Stimulated activated CD8-positive, alpha-beta memory T cell treated with anti-CD3 and anti-CD28 coated beads, Interleukin-2, amount 100 ng/mL, for 48 hours (primary cell): ENCODE results near the gene COL4A1.

Source experiments
- DNase-seq, 2 donors: peaks; one replicate each; pipeline ENCODE4 v3.0.0-alpha.2; 2020; ENCODE audit warnings: low read depth in 2 of 2

Gene COL4A1

GRCh38 chr13:110258876-110259631 is 47.9 kb downstream of the COL4A1 start:
- no peak for DNase-seq

GRCh38 chr13:110257408-110257807 is 49.5 kb downstream of the COL4A1 start:
- no peak for DNase-seq

- no peak for DNase-seq
Measured at GRCh38 chr13:110256126-110256905, 50.6 kb downstream of the COL4A1 start.

DNA sequence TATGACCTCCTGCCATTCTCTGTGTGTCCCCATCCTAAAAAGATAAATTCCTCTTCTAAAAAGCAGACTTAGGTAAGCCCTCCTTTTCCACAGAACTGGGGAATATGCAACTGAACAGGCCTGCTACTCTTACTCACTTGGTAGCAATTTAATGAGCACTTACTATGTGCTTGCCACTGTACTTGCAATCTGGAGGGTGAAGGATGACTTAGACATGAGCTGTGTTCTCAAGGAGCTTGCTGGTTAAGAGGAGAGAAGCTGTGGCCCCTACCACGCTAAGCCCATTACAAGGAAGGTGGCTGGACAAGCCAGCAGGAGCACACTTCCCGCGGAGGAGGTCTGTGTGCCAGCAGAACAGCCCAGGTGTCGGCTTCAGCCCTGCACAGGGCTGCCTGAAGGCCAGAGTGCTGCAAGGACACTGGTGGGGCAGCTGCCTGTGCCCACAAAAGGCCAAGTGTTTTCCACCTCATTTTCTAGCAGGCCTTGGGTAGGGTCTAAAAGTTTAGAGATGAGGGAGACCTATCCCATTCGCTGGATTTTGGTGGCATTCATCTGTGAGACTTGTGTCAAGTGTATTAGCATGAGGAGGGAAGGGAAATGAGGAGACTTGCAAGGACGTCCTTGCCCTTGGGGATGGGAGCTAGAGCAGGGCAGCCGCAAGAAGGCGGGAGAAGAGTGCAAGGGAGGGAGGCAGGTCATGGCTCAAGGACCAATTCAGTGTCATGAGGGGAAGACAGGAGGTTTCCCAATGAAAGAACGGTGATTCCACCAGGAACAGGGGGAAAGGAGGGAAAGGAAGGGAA is 52.0 kb downstream of the COL4A1 start:
- no peak for DNase-seq

DNA sequence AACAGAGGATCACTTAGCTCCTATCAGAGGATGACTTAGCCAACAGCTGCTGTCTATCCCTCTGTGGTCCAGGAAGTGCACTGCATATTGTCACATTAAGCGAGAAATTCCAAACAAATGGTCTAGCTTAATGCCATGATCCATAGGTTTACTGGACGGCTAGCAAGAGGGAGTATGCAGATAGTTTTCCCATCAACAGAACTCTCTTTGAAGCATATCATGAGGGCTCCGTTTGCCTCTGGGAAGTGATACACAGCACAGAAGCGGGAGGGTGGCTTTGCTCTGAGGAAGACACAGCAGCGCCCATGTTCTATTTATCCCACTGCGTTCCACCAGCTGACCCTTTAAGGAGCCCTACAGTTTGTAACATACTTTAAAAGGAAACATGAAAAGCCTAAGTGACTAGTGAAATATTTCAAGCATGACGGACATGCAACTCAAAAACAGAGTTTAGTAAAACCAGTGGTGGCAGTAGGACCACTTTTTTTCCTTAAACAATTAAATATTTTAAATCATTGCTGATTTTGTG is 52.7 kb downstream of the COL4A1 start:
- DNase-seq = no peak

- DNase-seq = no peak
Measured at GRCh38 chr13:110251193-110251819, 55.7 kb downstream of the COL4A1 start.

DNA sequence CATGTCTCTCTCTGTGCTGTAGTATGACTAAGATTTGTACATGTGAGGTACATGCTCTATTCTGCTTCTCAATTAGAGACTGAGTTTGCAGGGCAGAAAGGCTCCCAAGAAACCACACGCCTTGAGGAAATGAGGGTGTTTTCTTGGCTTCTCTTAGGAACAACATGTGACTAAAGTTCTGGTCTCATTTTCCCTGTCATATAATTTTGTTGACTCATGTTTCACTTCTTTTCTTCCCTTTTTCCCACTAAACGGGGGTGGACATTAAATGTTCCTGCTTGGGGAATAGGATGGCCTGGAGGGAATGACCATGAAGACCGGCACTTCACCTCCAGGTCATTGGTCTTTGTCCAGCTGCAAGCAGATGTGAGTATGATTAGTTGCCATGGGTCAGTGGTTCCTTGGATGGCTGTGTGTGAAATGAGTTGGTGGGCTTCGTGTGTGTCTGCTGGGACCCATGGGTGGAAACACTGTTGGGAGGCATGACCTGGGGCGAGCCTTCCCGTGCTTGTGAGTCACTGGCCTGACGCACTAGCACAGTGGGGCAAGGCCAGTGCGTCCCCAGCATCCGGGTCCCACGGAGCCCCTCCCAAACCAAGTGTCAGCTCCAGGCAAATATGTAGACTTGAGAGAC is 56.6 kb downstream of the COL4A1 start:
- no peak for DNase-seq

DNA sequence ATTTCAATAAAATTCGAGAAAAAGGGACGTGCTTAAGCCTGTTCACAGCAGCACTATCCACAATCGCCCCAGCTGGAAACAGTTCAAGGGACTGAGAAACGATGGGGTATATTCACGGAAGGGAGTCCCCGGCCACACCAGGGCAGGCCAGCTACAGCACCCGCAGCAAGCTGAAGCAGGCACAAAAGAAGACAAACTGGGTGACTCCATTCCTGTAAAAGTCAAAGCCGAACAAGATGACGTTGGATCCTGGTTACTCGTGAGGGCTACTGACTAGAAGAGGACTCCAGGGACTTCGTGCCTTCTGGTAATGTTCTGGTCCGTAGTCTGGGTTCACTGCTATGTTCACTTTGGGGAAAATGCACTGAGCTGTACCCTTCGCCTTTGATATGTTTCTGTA is 57.6 kb downstream of the COL4A1 start:
- no peak for DNase-seq

DNA sequence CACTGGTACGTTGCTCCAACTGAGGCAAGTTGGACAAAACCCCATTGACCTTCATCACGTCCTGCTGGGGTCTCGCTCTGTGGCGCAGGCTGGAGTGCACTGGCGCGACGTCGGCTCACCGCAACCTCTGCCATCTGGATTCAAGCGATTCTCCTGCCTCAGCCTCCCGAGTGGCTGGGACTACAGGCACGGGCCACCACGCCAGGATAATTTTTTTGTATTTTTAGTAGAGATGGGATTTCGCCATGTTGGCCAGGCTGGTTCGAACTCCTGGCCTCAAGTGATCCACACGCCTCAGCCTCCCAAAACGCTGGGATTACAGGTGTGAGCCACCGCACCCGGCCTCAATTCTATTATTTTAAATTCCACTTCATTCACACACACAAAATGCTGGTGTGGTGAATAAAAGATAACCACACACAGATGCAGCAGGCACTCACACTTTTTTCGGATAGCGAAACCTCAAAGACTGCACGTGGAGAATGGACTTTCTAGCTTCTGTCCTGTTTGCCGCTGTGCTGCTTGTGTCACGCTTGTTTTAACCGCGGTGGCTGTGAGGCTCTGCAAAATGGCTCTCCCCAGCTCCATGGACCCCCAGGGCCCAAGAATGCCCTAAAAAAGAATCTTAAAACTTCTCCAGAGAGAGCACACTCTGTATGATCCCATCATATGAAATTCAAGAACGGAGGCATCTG is 58.4 kb downstream of the COL4A1 start:
- DNase-seq = no peak

DNA sequence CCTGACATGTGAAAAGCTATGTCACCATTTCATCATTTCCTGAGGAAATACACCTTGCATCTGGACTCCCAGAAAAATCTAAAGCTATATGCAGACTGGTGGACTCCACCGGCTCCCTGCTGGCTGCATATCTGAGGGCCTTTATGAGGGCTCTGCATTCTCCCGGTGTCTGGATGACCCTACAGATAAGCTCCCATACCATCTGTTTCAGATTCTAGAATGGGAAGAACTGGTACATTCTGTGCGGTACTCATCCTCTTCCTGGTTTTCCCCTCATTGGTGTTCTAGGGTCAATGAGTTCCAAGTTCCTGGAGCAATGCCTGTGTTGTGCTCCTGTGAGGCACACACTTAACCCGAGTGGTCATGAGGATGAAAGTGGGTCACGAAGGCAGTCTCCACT is 60.4 kb downstream of the COL4A1 start:
- no peak for DNase-seq

DNA sequence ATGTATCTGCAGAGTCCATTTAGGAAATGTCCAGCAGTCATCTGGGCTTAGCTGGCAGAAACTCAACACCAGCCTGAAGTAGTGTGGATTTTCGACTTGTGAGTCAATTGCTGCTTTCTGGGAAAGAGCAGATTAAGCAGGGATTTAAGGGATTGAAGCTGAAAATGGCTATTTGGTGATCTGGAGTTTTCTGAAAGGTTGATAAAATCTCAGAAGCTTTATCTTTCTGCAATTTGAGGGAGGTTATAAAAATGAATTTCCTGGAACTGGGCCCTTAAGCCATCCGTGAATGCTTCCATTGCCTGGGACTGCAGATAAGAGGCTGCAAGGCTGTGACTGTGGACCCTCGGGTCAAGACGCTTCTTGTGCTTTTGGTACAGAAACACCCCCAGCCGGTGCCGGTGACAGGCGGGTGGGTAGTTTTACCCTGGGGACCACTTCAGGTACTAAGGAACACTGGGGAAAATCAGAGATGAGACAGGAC is 61.5 kb downstream of the COL4A1 start:
- DNase-seq = no peak

DNA sequence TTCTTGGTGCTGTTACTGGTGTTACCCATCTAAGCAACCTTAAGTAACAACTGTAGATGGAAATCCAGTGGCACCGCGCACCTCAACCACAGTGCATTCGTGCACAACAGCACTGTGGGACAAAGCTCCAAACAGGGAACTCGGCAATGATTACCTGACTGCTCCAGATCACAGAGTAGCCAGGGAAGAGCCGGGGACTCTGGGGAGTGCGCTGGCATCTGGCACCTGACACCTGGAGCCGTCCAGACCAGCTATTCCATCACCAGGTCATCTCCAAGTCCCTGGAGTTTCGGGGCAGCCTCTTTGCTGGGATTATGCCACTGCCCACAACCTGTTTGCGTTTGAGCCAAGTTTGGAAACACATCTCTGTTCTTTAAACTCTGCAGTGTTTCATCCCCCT is 62.0 kb downstream of the COL4A1 start:
- no peak for DNase-seq

GRCh38 chr13:110244071-110244830 is 62.7 kb downstream of the COL4A1 start:
- DNase-seq = no peak

DNA sequence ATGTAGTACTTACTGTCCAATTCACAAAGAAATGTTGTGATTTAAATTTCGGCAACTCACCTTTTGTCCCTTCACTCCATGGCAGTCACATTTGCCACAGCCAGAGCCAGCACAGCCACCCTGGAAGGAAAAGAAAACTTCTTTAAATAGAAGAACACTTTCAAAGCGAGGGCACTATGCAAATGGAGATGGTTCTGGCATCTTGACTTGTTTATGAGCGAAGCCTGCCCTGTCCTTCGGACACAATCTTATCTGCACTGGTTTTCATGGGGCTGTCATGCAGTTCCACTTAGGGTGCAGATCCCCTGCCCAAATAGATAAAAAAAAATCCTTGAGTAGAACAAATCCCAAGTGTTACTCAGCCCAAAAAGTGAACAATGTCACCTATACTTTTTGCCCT is 64.3 kb downstream of the COL4A1 start:
- DNase-seq = no peak

- no peak for DNase-seq
Measured at GRCh38 chr13:110240943-110241342, 66.0 kb downstream of the COL4A1 start.

- no peak for DNase-seq
Measured at GRCh38 chr13:110240352-110240751, 66.6 kb downstream of the COL4A1 start.

DNA sequence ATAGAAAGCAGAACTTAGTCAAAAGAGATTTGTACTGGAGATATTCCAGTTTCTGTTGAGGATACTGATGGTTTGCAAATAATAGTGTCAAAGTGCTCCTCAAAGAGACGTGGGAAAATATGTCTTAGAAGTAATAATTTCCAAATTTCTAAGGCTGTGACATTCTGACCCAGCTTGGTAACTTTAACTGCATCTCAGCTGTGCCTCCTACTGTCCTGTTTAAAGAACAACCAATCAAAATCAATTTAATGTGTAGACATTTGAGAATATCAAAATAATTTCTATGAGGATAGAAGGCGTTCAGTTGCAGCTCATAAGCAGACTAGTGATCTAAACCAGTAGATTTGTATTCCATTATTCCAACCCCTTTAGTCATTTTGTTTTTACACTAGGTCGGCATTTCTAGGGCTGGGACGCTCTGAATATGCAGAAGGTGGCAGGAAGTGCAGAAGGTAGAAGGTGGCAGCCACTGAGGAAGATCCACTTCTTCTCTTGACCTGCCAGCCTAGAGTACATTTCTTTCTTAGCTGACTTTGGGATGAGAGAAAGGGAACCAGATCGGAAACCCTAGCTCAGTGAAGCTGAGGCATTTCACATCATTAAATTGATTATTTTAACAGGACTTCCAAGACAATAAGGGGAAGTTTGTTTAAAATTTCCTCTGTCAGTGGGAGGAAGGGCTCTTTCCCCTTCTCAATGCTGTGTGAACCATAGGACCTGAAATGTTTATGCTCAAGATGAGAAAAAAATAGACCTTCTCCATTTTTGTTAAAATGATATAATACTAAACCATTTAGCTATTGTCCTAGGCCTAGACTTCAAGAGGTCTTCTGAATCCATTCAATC is 67.5 kb downstream of the COL4A1 start:
- DNase-seq = no peak

DNA sequence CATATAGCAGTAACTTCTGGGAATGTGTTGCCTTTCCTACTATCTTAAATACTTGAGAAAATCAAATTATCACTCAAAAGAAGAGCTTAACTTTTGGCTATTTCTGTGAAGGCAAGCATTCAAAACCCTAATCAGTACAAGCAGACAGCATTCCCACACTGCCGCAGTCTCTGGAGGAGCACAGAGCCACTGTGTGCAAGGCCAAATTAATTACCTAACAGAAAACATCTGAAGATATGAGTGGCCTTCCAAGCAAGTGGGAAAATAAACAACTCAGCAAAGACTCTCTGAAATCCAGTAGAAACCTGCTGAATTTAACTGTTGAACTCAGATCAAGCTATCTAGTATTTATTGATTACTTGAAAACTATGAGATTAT is 68.2 kb downstream of the COL4A1 start:
- DNase-seq = no peak
